IPS-NIHi7 (cell line): ENCODE data around the gene JUN.

Experiments
- DNase-seq: peaks from one replicate; pipeline ENCODE4 v3.0.0; 2012; ENCODE audit warnings: mixed read lengths; ENCODE audit errors: extremely low spot score

JUN gene

DNA sequence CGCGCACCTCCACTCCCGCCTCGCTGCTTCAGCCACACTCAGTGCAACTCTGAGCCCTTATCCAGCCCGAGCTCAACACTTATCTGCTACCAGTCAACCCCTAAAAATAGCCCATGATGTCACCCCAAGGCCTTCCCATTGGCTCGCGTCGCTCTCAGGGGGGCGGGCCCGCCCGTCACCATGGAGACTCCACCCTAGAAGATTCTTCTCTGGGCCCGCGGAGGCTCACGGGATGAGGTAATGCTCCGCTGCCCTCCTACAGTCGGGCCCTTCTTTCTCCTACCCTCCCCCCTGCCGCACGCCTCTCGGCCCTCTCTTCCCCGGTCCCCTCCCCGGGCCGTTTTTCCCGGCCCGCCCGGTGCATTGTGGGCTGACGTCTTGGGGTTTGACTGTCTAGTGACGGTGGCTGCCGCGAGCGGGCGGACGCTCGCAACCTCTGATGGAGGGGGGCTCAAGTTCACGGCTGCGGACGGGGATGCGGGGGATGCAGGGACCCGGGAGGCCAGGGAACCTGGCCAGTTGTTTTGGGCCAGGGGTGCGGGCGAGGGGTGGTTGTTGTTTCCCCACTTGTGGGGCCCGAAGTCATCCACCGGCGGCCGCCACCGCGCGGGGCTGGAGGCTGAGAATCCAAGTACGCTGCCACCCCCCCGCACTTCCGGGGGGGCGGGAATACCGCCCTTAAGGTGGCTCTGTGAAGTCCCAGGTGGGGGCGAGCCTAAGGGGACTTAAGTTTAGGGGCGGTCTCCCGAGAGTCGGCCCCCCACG, at the start of gene JUN:
Gene JUN, minus strand, starts transcription at position 55 of the 765 bp plus-strand sequence. CDS start 977 bp downstream, outside the sequence.
- peak; percentile 96 for DNase-seq

DNA sequence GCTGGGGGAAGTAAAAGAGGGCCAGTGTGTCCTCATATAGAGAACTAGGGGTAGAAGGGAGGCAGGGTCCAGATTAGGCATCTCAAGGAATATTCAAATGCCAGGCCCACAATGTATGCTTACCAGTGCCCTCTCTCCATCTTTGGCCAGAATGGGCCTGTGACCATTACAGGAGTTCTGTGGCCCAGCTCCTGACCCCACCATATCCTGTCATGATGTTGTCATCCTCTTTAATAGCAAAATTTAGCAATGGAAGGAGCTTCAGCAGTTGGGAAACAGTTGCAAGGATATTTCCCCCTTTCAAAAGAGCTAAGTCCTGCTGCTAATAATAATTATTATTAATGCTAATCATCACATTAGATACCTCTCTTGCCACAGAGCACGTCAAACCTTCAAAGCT, 49.3 kb upstream of the JUN start:
- DNase-seq = no peak

DNA sequence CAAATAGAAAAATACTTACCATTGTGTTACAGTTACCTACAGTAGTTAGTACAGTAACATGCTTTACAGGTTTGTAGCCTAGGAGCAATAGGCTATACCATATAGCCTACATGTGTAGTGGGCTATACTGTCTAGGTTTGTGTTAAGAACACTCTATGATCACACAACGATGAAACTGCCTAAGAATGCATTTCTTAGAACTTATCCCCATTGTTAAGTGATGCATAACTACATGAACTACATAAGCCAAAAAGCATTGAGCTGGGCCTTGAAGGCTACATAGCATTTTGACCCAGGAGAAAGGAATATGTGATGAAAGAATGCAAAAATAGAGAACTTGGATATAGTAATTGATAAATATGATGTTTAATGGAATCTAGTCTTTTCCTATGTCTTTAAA, 46.4 kb upstream of the JUN start:
- no peak for DNase-seq

DNA sequence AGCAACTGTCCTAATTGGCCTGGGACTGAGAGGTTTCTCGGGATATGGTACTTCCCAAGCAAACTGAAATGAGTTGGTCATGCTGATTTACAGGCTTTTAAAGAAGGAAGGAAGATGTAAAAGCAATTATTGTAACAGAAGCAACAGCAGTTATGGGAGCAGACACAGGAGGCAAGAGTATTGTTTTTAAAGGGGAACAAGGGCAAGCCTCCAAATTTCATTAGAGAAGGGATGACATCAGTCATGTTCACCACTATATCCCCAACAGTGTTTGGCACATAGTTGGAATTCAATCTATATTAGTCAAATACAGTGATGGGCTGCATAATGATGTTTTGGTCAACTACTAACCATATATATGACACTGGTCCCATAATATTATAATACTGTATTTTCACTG, 46.0 kb upstream of the JUN start:
- no peak for DNase-seq

DNA sequence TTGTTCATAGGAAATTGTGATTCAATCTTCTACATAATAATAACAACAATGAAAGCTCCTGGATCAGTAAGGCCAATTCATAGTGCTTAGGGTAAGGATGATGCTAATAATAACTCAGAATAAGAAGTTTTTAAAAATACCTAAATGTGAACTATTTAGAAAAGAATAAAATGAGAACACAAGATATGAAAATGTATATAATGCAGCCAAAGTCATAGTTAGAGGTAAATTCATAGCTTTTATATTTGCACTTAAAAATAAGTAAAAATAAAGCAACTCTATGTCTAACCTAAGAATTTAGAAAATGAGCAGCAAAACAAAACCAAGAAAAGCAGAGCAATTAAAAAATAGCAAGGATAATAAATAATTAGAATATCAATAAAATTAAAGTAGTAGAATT, 43.5 kb upstream of the JUN start:
- DNase-seq = no peak

DNA sequence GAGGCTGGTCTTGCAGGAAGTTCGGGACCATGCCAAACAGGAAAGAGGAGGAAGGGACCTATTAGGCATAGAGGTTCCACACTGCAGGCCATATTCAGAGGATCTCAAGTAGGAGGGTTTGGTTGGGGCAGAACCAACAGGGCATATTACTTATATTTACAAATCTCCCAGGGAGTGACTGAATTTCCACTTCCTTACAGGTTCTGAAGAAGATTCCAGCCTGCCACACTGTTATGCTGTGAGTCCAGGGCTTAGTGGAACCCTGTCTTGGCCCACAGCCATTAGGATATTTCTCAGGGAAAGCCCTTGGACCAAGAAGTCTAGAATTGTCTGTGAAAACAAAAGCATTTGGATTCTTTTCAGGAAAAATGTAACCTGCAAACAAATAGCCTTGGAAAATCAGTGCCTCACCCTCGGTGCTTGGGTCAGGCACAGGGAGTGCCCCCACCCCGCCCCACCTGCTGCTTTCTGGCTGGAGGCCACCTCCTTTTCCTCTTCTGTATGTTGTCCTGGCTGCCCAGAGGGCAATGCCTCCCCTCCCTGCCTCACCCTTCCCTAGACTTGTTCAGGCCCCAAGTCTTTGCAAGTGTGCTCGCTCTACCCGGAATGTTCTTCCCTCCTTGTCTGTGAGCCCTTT, 41.0 kb upstream of the JUN start:
- DNase-seq = no peak

DNA sequence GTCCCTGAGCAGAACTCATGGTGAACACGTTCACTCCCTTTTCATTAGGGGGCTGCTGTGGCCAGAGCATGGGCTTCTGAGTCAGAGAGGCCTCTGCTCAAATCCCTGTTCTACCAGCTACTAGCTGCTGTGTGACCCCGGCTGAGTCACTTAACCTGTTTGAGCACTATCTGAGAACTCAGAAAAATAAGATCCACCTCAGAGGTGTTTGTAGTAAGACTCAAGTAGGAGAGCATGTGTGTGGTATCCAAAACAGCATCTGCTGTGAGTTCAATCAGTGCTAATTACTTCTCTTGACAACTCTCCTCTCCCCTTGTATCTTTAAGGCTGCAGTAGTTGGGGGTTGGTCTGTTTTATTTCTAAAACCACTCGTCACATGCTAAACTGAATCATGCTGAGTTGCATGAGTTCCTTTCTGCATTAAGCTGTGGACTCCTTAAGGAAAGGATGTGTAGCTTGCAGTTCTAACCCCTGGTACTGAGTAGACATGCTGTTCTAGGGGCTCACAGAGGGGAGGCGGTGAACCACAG, 39.7 kb upstream of the JUN start:
- DNase-seq = no peak

DNA sequence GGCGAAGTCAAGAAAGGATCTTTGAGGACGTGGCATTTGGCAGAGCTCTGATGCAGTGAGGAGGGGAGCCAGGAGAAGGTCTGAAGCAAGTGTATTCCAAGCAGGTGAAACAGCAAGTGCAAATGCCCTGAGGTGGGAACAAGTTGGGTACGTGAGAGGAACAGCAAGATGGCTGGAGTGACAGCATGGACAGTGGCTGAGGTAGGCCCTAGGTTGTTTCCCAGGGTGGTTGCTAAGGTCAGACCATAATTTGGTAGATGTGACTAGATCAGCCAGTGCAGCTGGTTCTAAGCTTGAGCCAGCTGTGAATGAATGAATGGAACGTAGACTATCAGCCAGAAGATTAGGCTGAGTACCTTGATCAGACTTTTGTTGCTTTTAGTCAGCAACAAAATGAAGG, 37.5 kb upstream of the JUN start:
- DNase-seq = no peak

DNA sequence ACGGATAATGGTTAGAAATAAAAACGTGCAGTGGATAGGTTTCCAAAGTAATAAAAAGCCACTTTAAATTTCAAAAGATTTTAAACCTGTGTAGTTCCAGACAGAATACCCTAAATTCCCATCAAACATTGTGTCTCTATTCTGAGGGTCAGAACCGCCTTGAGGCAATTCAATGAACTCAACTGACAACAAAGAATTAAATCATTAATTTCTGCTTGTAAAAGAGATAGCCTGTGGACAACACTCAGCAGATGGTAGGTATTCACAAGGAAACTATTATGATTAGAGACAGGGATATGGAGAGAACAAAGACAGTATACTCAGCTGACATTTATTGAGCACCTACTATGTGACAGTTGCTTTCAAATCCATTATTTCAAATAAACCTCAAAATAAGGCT, 35.1 kb upstream of the JUN start:
- DNase-seq = no peak

DNA sequence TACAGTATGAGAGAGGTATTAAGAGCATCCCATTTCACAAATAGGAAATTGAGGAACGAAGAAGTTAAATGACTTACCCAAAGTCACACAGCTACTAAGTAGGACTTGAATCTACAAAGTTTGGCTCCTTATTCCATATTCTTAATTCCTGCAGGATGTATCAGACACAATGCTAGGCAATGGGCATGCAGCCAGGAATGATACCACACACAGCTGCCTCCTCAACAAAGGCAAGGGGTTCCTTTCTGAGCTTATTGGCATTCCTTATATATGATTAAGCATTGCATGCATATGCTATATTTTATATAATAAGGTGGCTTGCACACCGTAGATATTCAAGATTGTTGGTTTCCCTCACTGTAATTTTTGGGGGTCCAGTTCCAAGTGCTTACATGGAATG, 34.2 kb upstream of the JUN start:
- DNase-seq = no peak

DNA sequence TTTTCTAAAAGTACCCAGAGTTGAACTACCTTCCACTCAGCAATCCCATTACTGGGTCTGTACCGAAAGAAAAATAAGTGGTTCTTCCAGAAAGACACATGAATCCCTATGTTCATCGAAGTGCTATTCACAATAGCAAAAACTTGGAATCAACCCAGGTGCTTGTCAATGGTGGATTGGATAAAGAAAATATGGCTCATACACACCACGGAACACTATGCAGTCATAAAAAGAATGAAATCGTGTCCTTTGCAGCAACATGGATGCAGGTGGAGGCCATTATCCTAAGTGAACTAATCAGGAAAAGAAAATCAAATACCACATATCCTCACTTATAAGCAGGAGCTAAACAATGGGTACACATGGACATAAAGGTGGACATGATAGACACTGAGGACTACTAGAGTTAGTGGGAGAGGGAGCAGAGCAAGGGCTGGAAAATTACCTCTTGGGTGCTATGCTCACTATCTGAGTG, 32.9 kb upstream of the JUN start:
- no peak for DNase-seq

DNA sequence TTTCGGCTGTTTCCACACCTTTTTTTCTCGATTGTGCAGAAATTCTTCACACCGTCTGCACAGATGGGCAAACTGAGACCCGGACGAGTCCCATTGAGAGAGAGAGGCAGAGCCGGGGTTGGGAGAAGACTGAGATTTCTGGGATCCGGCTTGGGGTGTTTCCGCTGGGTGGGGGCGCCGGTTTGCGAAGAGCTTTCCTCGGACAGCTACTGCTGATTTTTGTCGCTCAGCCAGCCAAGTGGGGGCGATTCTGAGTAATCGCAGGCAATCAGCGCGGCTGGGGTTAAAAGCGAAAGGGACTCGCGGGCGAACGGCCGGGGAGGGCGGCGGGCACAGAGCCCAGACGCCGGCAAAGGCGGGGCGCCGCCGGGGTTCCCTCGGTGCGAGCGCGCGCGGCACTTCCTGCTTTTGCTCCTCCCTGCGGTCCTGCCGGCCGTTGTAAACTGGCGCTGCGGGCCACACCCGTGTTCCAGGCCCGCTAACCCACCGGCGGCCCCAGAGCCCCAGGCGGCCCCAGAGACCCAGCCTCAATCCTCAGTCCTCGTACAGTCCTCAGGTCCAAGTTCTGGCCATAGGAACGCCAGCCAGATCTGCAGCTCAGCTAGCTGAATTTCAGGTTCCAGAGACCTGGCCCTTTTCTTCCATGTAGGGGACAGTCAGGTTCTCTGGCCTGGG, 32.4 kb upstream of the JUN start:
- peak; percentile 74 for DNase-seq

DNA sequence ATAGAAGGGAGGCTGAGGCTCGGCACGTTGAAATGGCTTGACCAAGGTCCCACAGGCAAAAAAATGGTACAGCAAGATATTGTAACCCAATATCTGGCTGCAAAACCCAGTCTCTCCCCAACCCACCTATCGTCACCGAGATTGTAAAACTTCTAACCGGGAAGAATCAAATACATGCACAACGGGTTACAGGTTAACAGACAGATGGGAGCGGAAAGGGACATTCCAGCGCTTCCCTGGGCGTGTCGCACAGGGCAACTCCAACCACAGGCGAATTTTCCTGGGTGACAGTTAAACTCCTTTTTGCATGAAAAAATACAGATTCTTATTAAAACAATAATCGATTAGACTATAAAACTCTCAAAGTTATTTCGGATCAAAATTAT, 31.8 kb upstream of the JUN start:
- no peak for DNase-seq

DNA sequence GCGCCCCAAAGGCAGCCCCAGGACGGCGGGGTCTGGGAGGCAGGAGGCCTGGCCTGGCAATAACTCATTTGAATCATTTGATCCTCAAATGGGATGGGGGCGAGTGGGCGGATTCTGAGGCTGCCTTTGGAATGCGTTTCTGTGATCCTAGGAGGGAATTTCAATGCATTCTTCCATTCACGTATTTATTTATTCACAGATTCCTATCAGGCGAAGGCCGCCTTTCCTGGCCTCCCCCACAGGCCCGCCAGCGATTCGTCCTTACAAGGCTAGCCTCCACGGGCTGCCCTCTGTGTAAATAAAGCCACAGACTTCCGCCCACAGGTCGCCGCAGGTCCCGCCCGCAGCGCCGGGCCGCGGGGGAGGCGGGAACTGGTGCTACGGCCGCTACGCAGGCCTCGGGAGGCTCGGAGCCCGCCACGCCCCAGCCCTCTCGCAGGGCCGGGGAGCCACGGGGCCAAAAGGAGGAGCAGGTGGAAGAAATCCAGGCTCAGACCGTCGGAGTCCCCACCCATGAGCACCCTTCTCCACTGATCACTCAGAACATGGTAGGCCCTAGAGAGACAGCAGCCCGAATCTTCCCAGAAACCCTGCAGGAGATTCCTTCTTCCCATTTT, 31.3 kb upstream of the JUN start:
- peak; percentile 71 for DNase-seq

DNA sequence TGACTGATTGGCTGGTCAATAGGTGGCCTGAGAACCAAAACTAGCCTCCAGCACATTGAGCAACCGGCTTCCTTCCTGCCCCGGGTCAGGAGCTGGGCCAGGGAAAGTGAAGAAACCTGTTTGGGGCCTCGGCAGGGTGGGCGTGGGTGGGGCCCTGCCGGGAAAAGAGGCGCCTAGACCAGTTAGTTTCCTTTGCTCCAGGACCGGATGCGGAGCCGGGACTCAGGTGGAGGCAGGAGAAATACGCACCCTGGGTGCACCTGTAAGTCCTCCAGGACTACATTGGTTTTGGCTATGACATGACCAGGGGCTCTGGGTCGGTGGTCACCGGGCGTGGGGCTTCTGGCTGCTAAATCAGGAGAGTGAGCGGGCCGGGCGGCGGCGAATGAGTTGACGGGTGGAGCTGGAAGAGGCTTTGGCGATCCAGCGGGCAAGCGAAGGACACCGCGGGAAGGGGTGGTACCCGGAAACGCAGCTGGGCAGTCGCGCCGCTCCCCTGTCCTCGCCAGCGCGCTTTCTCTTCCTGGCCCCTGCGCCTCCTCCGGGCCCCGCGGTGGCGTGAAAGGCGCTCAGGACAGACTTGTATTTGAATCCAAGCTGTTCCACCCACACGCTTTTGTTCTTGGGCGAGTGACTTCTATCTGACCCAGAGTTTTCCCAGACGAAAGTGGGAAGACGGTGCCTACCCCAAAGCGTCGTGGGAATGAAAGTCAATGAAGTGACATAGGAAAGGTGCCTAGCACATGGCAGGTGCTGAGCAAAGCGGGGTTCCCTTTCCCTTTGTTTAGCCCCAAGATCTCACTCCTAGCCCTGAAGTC, 30.6 kb upstream of the JUN start:
- DNase-seq = peak; percentile 70

DNA sequence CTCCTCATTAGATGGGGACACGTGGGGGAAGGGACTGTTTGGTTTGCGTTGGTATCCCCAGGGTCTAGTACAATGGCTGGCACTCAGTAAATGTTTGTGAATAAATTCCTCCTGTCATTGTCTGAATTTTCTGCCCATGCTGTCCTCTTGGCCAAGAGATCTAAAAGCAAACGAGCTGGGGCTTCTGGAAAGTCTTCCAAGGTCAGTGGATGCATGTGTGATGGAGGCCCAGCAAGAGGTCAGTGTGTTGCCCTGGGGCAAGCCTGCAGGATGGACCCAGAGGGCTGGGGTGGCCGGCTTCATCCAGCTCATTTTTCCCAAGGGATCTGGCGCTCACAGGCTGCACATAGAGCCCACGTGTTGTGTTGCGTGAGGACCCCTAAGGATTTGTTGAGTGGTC, 30.0 kb upstream of the JUN start:
- DNase-seq = no peak

DNA sequence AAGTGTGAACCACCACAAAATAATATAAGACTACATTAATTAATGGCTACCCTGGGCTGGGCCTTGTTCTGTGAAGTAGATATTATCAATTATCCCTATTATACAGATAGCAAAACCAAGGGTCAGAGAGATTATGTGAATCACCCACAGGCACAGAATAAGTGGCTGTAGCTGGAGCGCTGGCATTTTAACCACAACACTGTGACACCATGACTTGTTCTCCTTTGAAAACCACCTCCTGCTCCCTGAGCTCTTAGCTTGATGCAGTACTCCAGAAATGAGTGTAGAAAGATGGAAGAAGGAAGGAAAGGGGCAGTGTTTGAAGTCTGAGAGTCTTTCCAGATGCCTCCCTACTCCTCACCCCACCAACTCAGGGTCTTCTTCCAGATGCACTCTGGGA, 29.5 kb upstream of the JUN start:
- DNase-seq = no peak

DNA sequence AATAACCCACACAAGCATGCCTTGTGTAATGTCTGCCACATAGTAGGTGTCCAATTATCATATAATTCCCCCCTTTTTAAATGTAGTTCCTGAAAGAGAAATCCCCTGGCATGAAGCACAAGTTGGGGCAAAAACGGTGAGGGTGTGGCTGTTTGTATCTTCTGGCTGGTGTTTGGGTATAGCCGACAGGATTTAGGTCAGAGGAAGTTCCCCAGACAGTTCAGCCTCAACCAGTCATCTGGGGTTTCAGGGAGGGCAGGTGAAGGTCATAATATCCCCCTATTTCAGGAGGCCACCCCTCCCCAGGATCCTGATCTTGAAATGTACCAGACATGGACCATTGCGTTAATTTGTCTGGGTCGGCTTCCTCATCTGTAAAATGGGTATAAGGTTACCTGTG, 29.1 kb upstream of the JUN start:
- no peak for DNase-seq

DNA sequence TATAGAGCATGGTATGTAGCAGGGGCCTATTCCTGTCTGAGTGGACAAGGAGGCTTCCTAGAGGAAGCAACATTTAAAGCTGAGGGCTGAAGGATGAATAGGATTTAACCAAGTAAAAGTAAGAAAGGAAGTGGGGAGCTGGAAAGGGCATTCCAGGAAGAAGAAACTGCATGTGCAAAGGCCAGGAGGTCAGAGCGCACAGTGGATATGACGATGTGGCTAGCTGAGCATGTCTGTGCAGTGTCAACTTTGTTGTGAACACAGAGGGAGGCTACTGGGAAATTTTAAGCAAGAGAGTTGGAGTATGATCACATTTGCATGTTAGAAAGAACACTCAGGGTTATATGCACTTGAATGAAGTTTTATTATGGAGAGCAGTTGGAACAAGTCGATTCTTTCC, 28.6 kb upstream of the JUN start:
- DNase-seq = no peak

DNA sequence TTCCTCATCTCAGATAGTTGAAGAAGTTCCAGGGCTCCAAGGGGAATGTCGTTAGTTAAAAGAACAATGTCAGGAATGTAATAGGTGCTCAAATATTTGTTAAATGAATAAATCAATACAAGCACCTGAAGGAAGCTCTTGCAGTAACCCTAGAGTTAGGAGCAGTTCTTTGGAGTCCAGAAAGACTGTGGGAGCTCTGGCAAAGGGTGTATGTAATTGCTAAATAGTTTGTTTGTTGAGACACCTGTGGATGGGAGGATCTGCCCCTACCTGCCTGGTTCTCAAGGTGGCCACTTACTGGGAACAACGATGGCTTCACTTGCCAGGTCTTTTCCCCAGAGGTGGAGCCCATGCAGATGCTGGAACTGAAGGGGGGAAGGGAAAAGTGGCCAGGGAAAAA, 27.5 kb upstream of the JUN start:
- DNase-seq = no peak

DNA sequence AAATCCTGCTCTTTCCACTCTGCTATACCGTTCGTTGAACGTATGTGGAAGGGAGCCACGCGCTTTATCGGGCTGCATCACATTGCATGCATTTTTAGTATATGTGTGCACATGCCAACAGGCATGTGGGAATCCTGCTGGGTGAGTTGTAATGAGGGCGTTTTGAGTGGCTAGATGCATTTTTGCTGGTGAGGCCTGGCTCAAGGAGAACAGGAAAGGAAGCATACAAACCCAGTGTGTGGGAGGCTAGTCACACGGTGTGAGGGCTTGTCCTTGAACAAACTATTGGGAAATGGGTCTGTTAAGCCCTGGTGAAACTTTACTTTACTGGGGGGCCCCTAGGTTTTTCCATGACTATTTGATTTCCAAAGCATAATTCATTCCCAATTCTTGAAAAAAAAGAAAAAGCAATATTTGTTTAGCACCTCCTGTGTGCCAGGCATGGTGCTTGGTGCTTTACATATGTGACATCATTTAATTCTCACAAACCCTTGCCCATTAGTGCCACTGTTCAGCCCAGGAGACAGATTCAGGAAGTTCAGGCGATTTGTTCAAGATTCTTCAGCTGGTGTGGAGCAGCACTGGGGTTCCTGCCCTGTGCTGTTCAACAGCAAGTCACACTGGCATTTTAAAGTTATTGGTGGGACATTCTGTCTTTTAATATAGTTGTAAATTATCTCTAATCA, 25.6 kb upstream of the JUN start:
- no peak for DNase-seq
